Esophagus muscularis mucosa (tissue), 4 donors: ENCODE measurements around the gene TBC1D22A. TPM values are rescaled to one million over a fixed set of nuclear protein-coding genes. Genes with fewer than 3 reads are reported as not detected.

Experiments used
- DNase-seq: peaks from one replicate; pipeline ENCODE4 v3.0.0-alpha.2; 2017; ENCODE audit errors: extremely low spot score
- H3K27ac ChIP-seq, 4 donors: fragments of 200-600 bp; sonication (generic); replicated peaks in 1 of 4; 1 replicate in 3 of 4; 2 replicates in 1 of 4; pipeline ENCODE4 v1.5.1; 2016 to 2019; ENCODE audit warnings: mild to moderate bottlenecking in 1 of 4
- H3K27me3 ChIP-seq, 4 donors: fragments of 200-600 bp; sonication (generic); one replicate each; pipeline versions ENCODE4 v1.5.1 to v1.6.0; 2016 to 2019
- H3K36me3 ChIP-seq, 4 donors: fragments of 200-600 bp; sonication (generic); one replicate each; pipeline ENCODE4 v1.5.1; 2016 to 2019
- H3K4me1 ChIP-seq, 4 donors: fragments of 200-600 bp; sonication (generic); one replicate each; pipeline ENCODE4 v1.5.1; 2016 to 2019
- H3K4me3 ChIP-seq, 4 donors: fragments of 200-600 bp; sonication (generic); 1 replicate in 2 of 4; 2 replicates in 2 of 4; pipeline ENCODE4 v1.5.1; 2016 to 2019; ENCODE audit warnings: mild to moderate bottlenecking in 4 of 4, moderate library complexity in 1 of 4
- H3K9me3 ChIP-seq, 4 donors: fragments of 200-600 bp; sonication (generic); 1 replicate in 3 of 4; 2 replicates in 1 of 4; pipeline ENCODE4 v1.5.1; 2016 to 2019
- EP300 ChIP-seq: sonication (generic); formaldehyde crosslinking; IDR thresholded peaks from one replicate; pipeline ENCODE4 v1.6.1; 2017; ENCODE audit warnings: antibody characterized with exemption
- POLR2A ChIP-seq: fragments of 450-650 bp; IDR thresholded peaks from one replicate; pipeline ENCODE4 v1.6.1; 2017; ENCODE audit warnings: antibody characterized with exemption, moderate library complexity, mild to moderate bottlenecking, low read depth
- POLR2AphosphoS5 ChIP-seq, 2 donors: sonication (generic); formaldehyde crosslinking; IDR thresholded peaks; one replicate each; pipeline ENCODE4 v1.6.1; 2017; ENCODE audit warnings: antibody characterized with exemption in 2 of 2
- WGBS: methylation state at CpG from one replicate; pipeline ENCODE4 v1.1.5; 2018; 5-methylcytosine and 5-hydroxymethylcytosine counted together
- intact Hi-C: fragments of 100-400 bp; cut with DNase I; formaldehyde crosslinking; loops from one replicate; pipeline ENCODE4 v1.15.1; 2023
- total RNA-seq, 4 donors: library from RNA; depleted of rRNA; stranded (reverse); fragments of >200 nt; gene quantifications; one replicate each; pipeline versions ENCODE4 v1.1.0 to v1.2.1, GENCODE V29; 2016
- TF ChIP-seq, protein P1 (sequence below), 3 experiments: fragments of 200-600 bp in 2 of 3; fragments of 450-650 bp in 1 of 3; sonication (generic) in 2 of 3; IDR thresholded peaks; one replicate each; pipeline ENCODE4 v1.5.1; 2017 to 2019; ENCODE audit warnings: antibody characterized with exemption in 3 of 3, mild to moderate bottlenecking in 2 of 3, moderate library complexity in 1 of 3

TBC1D22A gene
- total RNA-seq, 4 donors from 2014 or later, result 15.2 to 20.7 (median 18.8) TPM

DNA sequence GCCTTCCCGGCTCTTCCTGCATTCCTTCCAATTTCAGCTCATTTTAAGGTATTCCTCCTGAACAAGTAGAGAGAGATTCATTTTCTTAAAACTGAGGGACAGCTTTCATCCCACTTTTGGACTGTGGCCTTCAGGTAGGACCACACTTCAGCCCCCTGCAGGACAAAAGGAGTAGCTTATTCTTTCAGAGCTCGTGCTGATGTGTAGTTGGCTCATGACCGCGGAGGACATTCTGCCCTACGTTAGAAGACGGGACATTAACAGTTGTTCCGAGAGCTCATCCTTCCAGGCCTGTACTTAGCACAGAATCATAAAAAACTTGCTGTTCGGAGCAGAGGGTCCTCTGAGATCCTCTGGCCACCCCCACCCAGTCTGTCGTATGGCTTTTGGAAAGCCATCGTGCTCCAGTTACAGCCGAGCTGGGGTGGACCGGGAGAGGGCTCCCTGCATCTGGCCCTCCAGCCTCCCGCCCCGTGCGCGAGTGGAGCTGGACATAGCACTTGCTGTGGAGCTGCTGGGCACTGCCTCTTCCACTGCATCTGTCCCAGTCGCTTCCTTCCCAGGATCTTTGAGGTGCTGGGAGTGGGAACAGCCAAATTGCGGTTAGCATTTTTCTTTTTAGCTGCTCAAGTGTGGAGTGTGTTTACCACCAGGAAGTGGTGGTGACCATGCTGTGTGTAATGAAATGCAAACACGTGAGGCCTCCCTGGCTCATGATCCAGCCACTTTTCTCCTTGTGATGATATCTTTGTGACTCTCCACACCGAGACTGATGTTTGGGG is 250.3 kb downstream of the TBC1D22A start:
- Histone ChIP-seq H3K27me3 (no peaks in the 10 kb centered on the region), H3K36me3 (peaks cover 6 to 14% (median 12%) of the 10 kb centered on the region in 4 donors), H3K4me1 (no peaks in the 10 kb centered on the region), H3K9me3 (no peaks in the 10 kb centered on the region), H3K27ac (no peak overlapping the region), H3K4me3 (no peak overlapping the region)
- 92% methylated on average over 20 of the region's 20 CpGs for WGBS
- TF ChIP-seq, protein P1, sequence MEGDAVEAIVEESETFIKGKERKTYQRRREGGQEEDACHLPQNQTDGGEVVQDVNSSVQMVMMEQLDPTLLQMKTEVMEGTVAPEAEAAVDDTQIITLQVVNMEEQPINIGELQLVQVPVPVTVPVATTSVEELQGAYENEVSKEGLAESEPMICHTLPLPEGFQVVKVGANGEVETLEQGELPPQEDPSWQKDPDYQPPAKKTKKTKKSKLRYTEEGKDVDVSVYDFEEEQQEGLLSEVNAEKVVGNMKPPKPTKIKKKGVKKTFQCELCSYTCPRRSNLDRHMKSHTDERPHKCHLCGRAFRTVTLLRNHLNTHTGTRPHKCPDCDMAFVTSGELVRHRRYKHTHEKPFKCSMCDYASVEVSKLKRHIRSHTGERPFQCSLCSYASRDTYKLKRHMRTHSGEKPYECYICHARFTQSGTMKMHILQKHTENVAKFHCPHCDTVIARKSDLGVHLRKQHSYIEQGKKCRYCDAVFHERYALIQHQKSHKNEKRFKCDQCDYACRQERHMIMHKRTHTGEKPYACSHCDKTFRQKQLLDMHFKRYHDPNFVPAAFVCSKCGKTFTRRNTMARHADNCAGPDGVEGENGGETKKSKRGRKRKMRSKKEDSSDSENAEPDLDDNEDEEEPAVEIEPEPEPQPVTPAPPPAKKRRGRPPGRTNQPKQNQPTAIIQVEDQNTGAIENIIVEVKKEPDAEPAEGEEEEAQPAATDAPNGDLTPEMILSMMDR (IDR thresholded peaks at IDR 0.05), result no peak
- TF ChIP-seq POLR2A (no peak), POLR2AphosphoS5 (IDR thresholded peaks at IDR 0.05) (no peak), EP300 (no peak)
- intact Hi-C loops, result no loop called here
- DNase-seq, result no peak

DNA sequence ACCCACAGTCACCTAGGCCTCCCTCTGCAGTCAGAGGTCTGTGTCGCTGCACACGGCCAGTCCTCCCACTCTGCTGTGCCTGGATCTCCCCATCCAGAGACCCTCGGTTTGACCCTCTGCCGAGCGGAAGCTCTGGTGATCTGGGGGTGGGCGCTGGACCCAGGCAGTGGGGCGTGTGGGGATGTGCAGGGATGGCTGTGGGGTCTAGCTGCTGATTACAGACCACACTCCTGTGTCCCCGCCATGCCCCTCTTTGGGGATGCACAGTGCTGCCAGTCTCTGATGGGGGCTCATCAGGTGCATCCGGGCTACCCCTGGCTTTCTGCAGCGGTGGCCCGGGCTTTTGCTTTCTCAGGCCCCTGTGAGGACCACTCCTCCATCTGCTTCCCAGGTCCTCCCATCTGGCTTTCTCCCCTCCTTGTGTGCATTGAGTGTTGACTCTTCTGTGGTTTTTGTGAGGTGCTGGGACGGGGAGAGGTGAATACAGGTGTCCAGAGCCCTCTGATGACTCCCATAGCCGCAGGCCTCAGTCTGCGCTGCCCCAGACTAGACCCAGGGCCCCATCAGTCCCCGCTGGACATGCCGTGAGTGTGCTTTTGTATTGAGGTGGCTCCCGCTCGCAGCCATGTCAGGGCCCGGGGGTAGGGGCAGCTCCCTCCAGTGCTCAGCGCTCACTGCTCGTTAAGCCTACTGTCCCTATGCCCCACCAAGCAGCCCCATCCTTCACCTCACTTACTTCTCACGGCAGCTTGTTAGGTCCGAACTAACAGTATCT is 251.6 kb downstream of the TBC1D22A start:
- Histone ChIP-seq H3K27me3 (no peaks in the 10 kb centered on the region), H3K4me1 (no peaks in the 10 kb centered on the region), H3K27ac (no peak overlapping the region), H3K4me3 (no peak overlapping the region), H3K9me3 (no peaks in the 10 kb centered on the region), H3K36me3 (peaks cover 5 to 13% (median 8%) of the 10 kb centered on the region in 4 donors)
- TF ChIP-seq POLR2A (no peak), POLR2AphosphoS5 (IDR thresholded peaks at IDR 0.05) (no peak), EP300 (no peak)
- TF ChIP-seq, protein P1 (IDR thresholded peaks at IDR 0.05), result no peak
- WGBS, result 96% methylated on average over 21 of the region's 23 CpGs
- DNase-seq, result no peak
- intact Hi-C loops, result no loop called here

DNA sequence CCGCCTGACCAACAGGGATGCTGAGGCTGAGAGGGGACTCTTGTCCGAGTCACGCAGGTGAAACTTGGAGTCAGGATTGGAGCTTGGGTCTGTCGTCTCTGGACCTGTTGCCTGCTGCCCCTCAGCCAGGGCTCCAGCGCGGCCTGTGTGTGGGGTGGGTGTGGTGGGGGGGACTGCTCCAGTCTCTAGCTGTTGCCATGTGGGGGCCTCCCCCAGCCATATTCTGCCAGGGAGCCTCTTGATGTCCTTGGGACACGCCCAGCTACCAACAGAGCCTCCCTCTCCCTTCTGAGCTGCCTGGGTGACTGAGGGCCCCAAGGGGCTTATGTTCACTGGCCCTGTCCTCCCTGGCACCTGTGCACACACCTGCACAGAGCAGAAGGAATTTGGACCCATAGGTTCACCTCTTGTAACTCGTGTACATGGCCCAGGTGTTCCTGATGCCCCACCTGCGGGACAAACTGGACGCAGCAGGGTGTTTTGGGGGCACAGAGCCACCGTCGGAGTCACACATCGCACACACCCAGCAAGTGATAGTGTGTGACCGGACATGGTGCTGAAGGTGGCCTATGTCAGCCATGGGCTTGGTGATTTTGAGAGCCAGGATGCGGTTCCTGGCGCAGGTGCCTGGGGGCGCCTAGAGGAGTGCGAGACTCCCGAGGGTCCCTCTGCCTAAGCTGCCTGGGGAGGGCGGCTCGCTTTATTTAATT is 252.3 kb downstream of the TBC1D22A start:
- Histone ChIP-seq H3K4me3 (no peak overlapping the region), H3K4me1 (no peaks in the 10 kb centered on the region), H3K9me3 (no peaks in the 10 kb centered on the region), H3K36me3 (peaks cover under 1 to 10% (median 2%) of the 10 kb centered on the region in 4 donors), H3K27ac (no peak overlapping the region), H3K27me3 (no peaks in the 10 kb centered on the region)
- DNase-seq, result no peak
- intact Hi-C loops, result no loop called here
- 98% methylated on average over 11 of the region's 21 CpGs for WGBS
- no peak for TF ChIP-seq EP300
- TF ChIP-seq, protein P1 (IDR thresholded peaks at IDR 0.05), result no peak
- no peak for TF ChIP-seq POLR2AphosphoS5 (IDR thresholded peaks at IDR 0.05)
- TF ChIP-seq POLR2A, result no peak

DNA sequence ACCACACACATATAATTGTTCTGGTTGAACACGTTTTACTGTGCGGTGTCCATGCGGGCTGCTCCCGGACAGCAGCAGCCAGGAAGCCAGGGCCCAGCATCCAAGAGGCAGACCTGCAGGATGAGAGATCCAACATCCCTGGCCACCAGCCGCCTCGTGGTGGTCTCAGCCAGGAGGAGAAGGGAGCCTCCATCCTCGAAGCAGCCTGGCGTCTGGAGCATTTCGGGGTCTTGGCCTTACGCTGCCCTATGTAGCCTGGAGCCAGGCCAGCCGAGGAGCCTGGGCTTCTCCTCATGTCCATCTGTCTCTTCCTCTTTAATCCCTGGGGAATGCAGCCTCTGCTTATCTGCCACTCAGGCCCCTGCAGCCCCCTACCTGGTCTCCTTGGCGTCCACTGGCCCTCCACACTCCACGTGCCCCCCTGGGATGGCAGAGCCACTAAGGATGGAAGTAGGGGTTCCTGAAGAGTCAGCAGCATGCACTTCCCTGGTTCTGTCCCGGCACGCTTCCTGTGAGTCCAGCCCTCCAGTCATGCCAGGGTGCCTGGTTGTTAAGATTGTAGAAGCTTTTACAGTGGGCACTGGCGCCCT is 253.2 kb downstream of the TBC1D22A start:
- peaks cover 0 to 9% (median 2%) of the 10 kb centered on the region in 4 donors for H3K36me3 ChIP-seq
- H3K27me3 ChIP-seq, result no peaks in the 10 kb centered on the region
- H3K4me1 ChIP-seq, result no peaks in the 10 kb centered on the region
- H3K27ac ChIP-seq, result no peak overlapping the region
- WGBS, result 90% methylated on average over 16 of the region's 16 CpGs
- no peak for TF ChIP-seq POLR2AphosphoS5 (IDR thresholded peaks at IDR 0.05)
- TF ChIP-seq POLR2A, result no peak
- TF ChIP-seq EP300, result no peak
- TF ChIP-seq, protein P1 (IDR thresholded peaks at IDR 0.05), result no peak
- H3K9me3 ChIP-seq, result no peaks in the 10 kb centered on the region
- DNase-seq, result no peak
- intact Hi-C loops, result no loop called here
- no peak overlapping the region for H3K4me3 ChIP-seq
